DOHH2 (cell line): Measurements from ENCODE around the gene CNTNAP2.

Source experiments
- EZH2phosphoT487 ChIP-seq: fragments of 200-600 bp; sonication (generic); IDR thresholded peaks from 2 replicates; pipeline ENCODE4 v1.6.1; 2017; ENCODE audit warnings: borderline replicate concordance, mild to moderate bottlenecking, antibody characterized with exemption, low read length, moderate library complexity, mixed read lengths
- TF ChIP-seq, protein P1 (sequence below): fragments of 200-600 bp; sonication (generic); IDR thresholded peaks from one replicate; pipeline ENCODE4 v1.5.1; 2014; ENCODE audit warnings: antibody characterized with exemption, mild to moderate bottlenecking, low read depth, low read length; ENCODE audit not compliant: poor library complexity, severe bottlenecking

- TF ChIP-seq, protein P1, sequence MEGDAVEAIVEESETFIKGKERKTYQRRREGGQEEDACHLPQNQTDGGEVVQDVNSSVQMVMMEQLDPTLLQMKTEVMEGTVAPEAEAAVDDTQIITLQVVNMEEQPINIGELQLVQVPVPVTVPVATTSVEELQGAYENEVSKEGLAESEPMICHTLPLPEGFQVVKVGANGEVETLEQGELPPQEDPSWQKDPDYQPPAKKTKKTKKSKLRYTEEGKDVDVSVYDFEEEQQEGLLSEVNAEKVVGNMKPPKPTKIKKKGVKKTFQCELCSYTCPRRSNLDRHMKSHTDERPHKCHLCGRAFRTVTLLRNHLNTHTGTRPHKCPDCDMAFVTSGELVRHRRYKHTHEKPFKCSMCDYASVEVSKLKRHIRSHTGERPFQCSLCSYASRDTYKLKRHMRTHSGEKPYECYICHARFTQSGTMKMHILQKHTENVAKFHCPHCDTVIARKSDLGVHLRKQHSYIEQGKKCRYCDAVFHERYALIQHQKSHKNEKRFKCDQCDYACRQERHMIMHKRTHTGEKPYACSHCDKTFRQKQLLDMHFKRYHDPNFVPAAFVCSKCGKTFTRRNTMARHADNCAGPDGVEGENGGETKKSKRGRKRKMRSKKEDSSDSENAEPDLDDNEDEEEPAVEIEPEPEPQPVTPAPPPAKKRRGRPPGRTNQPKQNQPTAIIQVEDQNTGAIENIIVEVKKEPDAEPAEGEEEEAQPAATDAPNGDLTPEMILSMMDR: no peak
- TF ChIP-seq EZH2phosphoT487: no peak
Observed at GRCh38 chr7:146223851-146224250, 107.2 kb downstream of the CNTNAP2 start.
